Ishikawa (cell line): ENCODE results near the gene HOXB5.

ENCODE experiments used
- CREB1 ChIP-seq: IDR thresholded peaks from 2 replicates; pipeline ENCODE4 v1.6.1; 2012; ENCODE audit warnings: low read depth
- EGR1 ChIP-seq: IDR thresholded peaks from 2 replicates; pipeline ENCODE4 v1.6.1; 2012
- EP300 ChIP-seq: IDR thresholded peaks from 2 replicates; pipeline ENCODE4 v1.6.1; 2012; ENCODE audit warnings: borderline replicate concordance
- FOXM1 ChIP-seq: IDR thresholded peaks from 2 replicates; pipeline ENCODE4 v1.6.1; 2012; ENCODE audit warnings: low read depth, borderline replicate concordance
- NFIC ChIP-seq: IDR thresholded peaks from 2 replicates; pipeline ENCODE4 v1.6.1; 2012
- RAD21 ChIP-seq: IDR thresholded peaks from 2 replicates; pipeline ENCODE4 v1.6.1; 2012; ENCODE audit warnings: low read depth
- TAF1 ChIP-seq: IDR thresholded peaks from 2 replicates; pipeline ENCODE4 v1.6.1; 2012; ENCODE audit warnings: low read depth, mild to moderate bottlenecking
- TCF12 ChIP-seq: IDR thresholded peaks from 2 replicates; pipeline ENCODE4 v1.6.1; 2012; ENCODE audit warnings: low read depth
- TEAD4 ChIP-seq: IDR thresholded peaks from 2 replicates; pipeline ENCODE4 v1.6.1; 2012
- YY1 ChIP-seq: IDR thresholded peaks from 2 replicates; pipeline ENCODE4 v1.6.1; 2012; ENCODE audit warnings: low read depth
- ZBTB7A ChIP-seq: IDR thresholded peaks from 2 replicates; pipeline ENCODE4 v1.6.1; 2012; ENCODE audit warnings: low read depth
- TF ChIP-seq, protein P1 (sequence below): IDR thresholded peaks from 2 replicates; pipeline ENCODE4 v1.6.1; 2012
- TF ChIP-seq, protein P2 (sequence below): IDR thresholded peaks from 2 replicates; pipeline ENCODE4 v1.6.1; 2012; ENCODE audit warnings: low read depth, mild to moderate bottlenecking

DNA sequence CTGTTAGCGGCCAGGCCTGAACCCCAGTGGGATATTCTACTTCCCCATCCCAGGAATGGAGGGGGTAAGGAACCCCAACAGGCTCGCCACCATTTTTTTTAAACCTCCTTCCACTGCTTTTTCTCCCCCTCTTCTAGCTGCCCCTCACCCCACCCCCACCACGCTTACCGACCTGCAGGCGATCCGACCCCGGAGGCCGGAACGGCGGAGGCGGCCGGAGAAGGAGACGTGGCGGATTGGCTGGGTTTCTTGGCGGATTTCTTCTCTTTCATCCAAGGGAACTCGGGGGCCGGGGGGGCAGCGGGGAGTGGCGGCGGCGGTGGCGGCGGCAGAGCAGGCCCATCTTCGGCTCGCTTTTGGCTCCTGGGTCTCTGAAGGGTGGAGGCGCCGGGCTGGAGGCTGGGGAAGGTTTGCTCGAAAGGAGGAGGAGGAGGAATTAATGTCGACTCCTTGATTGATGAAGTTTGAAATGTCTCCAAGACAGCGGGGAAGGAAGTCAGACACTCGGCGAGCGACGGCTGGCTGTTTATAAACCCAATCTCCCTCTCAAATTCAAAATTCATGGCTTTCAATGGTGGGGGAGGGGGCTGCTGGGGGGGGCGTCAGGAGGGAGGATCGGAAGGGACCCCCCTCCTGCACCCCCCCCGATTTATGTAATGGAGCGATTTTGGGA is 49.1 kb downstream of the HOXB5 start:
- TF ChIP-seq, protein P1, sequence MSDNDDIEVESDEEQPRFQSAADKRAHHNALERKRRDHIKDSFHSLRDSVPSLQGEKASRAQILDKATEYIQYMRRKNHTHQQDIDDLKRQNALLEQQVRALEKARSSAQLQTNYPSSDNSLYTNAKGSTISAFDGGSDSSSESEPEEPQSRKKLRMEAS = no peak
- TF ChIP-seq EP300 (no peak), TAF1 (no peak), CREB1 (no peak), RAD21 (no peak), NFIC (no peak), TEAD4 (no peak), YY1 (no peak), FOXM1 (no peak), ZBTB7A (no peak), EGR1 (no peak), TCF12 (no peak)
- TF ChIP-seq, protein P2, sequence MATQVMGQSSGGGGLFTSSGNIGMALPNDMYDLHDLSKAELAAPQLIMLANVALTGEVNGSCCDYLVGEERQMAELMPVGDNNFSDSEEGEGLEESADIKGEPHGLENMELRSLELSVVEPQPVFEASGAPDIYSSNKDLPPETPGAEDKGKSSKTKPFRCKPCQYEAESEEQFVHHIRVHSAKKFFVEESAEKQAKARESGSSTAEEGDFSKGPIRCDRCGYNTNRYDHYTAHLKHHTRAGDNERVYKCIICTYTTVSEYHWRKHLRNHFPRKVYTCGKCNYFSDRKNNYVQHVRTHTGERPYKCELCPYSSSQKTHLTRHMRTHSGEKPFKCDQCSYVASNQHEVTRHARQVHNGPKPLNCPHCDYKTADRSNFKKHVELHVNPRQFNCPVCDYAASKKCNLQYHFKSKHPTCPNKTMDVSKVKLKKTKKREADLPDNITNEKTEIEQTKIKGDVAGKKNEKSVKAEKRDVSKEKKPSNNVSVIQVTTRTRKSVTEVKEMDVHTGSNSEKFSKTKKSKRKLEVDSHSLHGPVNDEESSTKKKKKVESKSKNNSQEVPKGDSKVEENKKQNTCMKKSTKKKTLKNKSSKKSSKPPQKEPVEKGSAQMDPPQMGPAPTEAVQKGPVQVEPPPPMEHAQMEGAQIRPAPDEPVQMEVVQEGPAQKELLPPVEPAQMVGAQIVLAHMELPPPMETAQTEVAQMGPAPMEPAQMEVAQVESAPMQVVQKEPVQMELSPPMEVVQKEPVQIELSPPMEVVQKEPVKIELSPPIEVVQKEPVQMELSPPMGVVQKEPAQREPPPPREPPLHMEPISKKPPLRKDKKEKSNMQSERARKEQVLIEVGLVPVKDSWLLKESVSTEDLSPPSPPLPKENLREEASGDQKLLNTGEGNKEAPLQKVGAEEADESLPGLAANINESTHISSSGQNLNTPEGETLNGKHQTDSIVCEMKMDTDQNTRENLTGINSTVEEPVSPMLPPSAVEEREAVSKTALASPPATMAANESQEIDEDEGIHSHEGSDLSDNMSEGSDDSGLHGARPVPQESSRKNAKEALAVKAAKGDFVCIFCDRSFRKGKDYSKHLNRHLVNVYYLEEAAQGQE = no peak
